ENCODE data around the gene ZNG1A. TPM values are rescaled to one million over a fixed set of nuclear protein-coding genes. Genes with fewer than 3 reads are reported as not detected.
"Not testable (repeated sequence)": the region's sequence is repeated elsewhere in the genome, so short reads cannot be mapped to it uniquely, and the experiment has no call there.

ZNG1A gene
- total RNA-seq, 4 donors from 2014 or later: 26.0 to 53.4 (median 32.6) TPM

- Histone ChIP-seq H3K9me3 (no peaks in the 10 kb centered on the region), H3K27ac (peak overlapping the region in 2 of 4 donors; percentile 89 to 93), H3K4me3 (no peak overlapping the region), H3K4me1 (peaks cover 0 to 73% (median 0%) of the 10 kb centered on the region in 3 donors), H3K27me3 (no peaks in the 10 kb centered on the region), H3K36me3 (no peaks in the 10 kb centered on the region)
- no peak for ATAC-seq
- TF ChIP-seq CTCF (IDR thresholded peaks at IDR 0.05): no peak
- no peak for TF ChIP-seq POLR2A (IDR thresholded peaks at IDR 0.05)
- TF ChIP-seq EP300 (IDR thresholded peaks at IDR 0.05): no peak
- TF ChIP-seq POLR2AphosphoS5 (IDR thresholded peaks at IDR 0.05): no peak
- WGBS, 2 donors (ENCODE audit: low coverage in 1 of 2): 66 to 69% methylated on average over 5 of the region's 6 CpGs
Measured at GRCh38 chr9:221989-222776, 43.3 kb upstream of the ZNG1A start.

GRCh38 chr9:219670-220365 lies 41.0 kb upstream of the ZNG1A start:
- no peak overlapping the region for H3K4me3 ChIP-seq
- ATAC-seq: no peak
- peaks cover 0 to 88% (median 5%) of the 10 kb centered on the region in 3 donors for H3K4me1 ChIP-seq
- H3K36me3 ChIP-seq: no peaks in the 10 kb centered on the region
- TF ChIP-seq POLR2A (IDR thresholded peaks at IDR 0.05): no peak
- TF ChIP-seq CTCF (IDR thresholded peaks at IDR 0.05): no peak
- TF ChIP-seq POLR2AphosphoS5 (IDR thresholded peaks at IDR 0.05): no peak
- no peak for TF ChIP-seq EP300 (IDR thresholded peaks at IDR 0.05)
- H3K27me3 ChIP-seq: peaks cover 6% of the 10 kb centered on the region
- no peaks in the 10 kb centered on the region for H3K9me3 ChIP-seq
- peak overlapping the region in 3 of 4 donors; percentile 55 to 93 (median 89) for H3K27ac ChIP-seq
- 68 to 74% methylated on average over 3 to 7 of the region's 7 CpGs for WGBS, 2 donors (ENCODE audit: low coverage in 1 of 2)

GRCh38 chr9:219036-219435 lies 40.2 kb upstream of the ZNG1A start:
- ATAC-seq, H3K9me3 ChIP-seq, H3K36me3 ChIP-seq: not testable (repeated sequence)
- Histone ChIP-seq H3K27me3 (peaks cover 10% of the 10 kb centered on the region), H3K4me1 (peaks cover 0 to 88% (median 5%) of the 10 kb centered on the region in 3 donors), H3K4me3 (peak overlapping the region in 1 of 2 donors; percentile 5), H3K27ac (peak overlapping the region; percentile 8 to 93 (median 78))
- WGBS, 2 donors (ENCODE audit: low coverage in 1 of 2): 60 to 85% methylated on average over 1 to 7 of the region's 7 CpGs

- no peak for ATAC-seq
- TF ChIP-seq CTCF (IDR thresholded peaks at IDR 0.05) (no peak), POLR2A (IDR thresholded peaks at IDR 0.05) (no peak), EP300 (IDR thresholded peaks at IDR 0.05) (no peak), POLR2AphosphoS5 (IDR thresholded peaks at IDR 0.05) (no peak)
- Histone ChIP-seq H3K4me1 (peaks cover 0 to 85% (median 5%) of the 10 kb centered on the region in 3 donors), H3K36me3 (no peaks in the 10 kb centered on the region), H3K27ac (peak overlapping the region in 3 of 4 donors; percentile 68 to 93 (median 89)), H3K4me3 (peak overlapping the region in 1 of 2 donors; percentile 81), H3K9me3 (no peaks in the 10 kb centered on the region), H3K27me3 (peaks cover 10% of the 10 kb centered on the region)
- 25 to 76% methylated on average over 2 of the region's 2 CpGs for WGBS, 2 donors (ENCODE audit: low coverage in 1 of 2)
Measured at GRCh38 chr9:217950-218349, 39.1 kb upstream of the ZNG1A start.

- TF ChIP-seq POLR2A (IDR thresholded peaks at IDR 0.05): no peak
- no peak for TF ChIP-seq POLR2AphosphoS5 (IDR thresholded peaks at IDR 0.05)
- TF ChIP-seq EP300 (IDR thresholded peaks at IDR 0.05): no peak
- no peak for TF ChIP-seq CTCF (IDR thresholded peaks at IDR 0.05)
- 29 to 38% methylated on average over 1 of the region's 1 CpG for WGBS, 2 donors (ENCODE audit: low coverage in 1 of 2)
- Histone ChIP-seq H3K4me1 (peaks cover 0 to 82% (median 5%) of the 10 kb centered on the region in 3 donors), H3K36me3 (no peaks in the 10 kb centered on the region), H3K4me3 (peak overlapping the region; percentile 19 to 81), H3K27me3 (peaks cover 10% of the 10 kb centered on the region), H3K27ac (peak overlapping the region; percentile 41 to 93 (median 78)), H3K9me3 (no peaks in the 10 kb centered on the region)
- ATAC-seq: no peak
Measured at GRCh38 chr9:216866-217265, 38.0 kb upstream of the ZNG1A start.
